ENCODE results near the gene AXIN2. TPM values are rescaled to one million over a fixed set of nuclear protein-coding genes. Genes with fewer than 3 reads are reported as not detected.

AXIN2 gene
- total and polyA plus RNA-seq, 8 donors, result 25.0 to 65.7 (median 59.5) TPM

DNA sequence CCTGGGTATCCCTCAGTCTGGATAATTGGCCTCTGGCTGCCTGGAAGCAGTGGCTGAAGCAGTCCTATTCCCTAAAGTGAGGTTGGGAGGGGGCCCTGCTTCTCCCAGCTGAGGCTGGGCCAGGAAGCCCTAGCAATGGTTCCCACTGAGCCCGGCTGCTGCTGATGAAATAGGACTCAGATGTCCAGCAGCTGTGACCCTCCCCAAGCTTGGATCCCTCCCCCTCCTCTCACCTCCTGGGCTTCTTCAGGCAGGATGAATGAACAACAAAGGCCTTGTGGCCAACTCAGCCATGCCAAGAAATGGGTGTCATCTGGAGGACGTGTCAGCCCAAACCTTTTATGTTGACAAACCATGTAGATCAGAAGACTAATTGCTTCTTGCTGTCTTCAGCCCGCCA, 42.0 kb downstream of the AXIN2 start:
- H3K27me3 ChIP-seq, result no peaks in the 10 kb centered on the region
- no peaks in the 10 kb centered on the region for H3K36me3 ChIP-seq
- no peak for TF ChIP-seq CTCF (IDR thresholded peaks at IDR 0.05)
- no peaks in the 10 kb centered on the region for H3K9me3 ChIP-seq
- H3K4me3 ChIP-seq, result no peak overlapping the region
- intact Hi-C loops (cut with DNase I), result no loop called here
- no peak overlapping the region for H3K27ac ChIP-seq
- no peak for DNase-seq
- H3K4me1 ChIP-seq, result peaks cover 3 to 22% of the 10 kb centered on the region in 2 donors
- no peak for ATAC-seq

- H3K4me3 ChIP-seq, result no peak overlapping the region
- no peaks in the 10 kb centered on the region for H3K27me3 ChIP-seq
- peaks cover 0 to 22% of the 10 kb centered on the region in 2 donors for H3K4me1 ChIP-seq
- no peaks in the 10 kb centered on the region for H3K36me3 ChIP-seq
- no peak overlapping the region for H3K27ac ChIP-seq
- DNase-seq (no peak), ATAC-seq (no peak)
- intact Hi-C loops (cut with DNase I), result no loop called here
- no peak for TF ChIP-seq CTCF (IDR thresholded peaks at IDR 0.05)
- no peaks in the 10 kb centered on the region for H3K9me3 ChIP-seq
Measured at GRCh38 chr17:65518256-65518655, 43.2 kb downstream of the AXIN2 start.

DNA sequence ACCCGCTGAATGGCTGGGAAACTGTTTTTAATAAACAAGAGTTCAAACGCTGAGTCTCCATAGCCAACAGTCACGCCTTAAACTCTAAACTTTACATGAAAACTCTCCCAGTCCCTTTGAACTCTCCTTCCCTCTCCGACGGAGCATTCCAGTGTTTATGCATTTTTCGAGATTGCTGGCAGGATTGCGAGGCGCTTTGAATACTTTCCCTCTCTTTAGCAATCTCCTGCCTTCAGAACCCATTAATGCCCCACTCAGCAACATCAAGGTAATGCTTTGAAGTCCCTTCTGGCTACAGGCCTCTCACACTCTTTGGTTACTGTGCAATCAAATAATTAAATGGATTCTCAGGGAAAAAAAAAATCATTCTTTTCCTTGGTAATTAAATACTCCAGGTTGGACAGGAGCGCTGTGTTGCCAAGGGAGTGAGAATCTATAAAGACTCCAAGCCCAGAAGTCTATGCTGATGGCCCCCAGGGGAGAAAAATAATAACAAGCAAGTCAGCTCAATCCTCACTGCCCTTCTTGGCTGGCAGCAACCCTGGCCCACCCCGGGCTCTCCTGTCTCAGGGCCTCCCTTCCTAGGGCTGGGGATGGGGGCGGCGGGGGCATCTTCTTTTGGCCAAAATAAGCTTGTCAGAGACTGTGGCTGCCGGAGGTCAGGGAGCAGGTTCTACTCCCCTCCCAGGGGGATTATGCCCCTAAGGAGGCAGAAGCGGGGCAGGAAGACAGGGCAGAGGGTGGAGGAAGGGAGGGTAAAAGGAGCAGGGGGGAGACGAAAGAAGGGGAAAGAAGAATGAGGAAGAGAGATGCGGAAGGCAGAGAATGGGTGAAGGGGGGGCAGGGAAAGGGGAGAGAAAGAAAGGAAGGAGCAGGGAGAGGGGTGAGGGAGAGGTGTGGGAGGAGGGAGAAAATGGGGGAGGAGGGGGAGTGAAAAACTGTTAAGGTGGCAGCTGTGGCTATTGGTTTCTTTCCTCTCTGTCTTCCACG, 45.2 kb downstream of the AXIN2 start:
- ATAC-seq, result peak; percentile 85
- intact Hi-C loops (cut with DNase I), result no loop called here

DNA sequence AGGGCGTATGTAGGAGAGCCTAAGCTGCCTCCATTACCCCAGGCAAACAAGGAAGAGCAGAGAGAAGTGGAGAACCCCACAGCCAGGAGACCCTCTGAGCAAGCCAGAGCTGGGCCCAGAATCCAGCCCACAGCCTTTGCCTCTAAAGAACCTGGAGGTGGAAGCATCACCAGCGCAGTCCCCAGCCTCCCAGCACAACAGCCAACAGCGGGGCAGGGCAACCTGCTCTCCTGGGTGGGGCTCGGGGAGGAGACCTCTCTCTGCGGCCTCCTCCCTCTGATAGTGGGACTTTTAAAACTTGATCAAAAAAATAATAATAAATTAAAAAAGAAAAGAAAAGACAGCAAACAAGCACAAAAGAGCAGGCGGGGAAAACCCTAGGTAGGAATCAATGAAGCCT, 45.9 kb downstream of the AXIN2 start:
- Histone ChIP-seq H3K27me3 (no peaks in the 10 kb centered on the region), H3K4me1 (peaks cover 0 to 22% of the 10 kb centered on the region in 2 donors), H3K27ac (peak overlapping the region; percentile 69 to 76), H3K36me3 (no peaks in the 10 kb centered on the region), H3K9me3 (no peaks in the 10 kb centered on the region), H3K4me3 (no peak overlapping the region)
- intact Hi-C loops (cut with DNase I), result no loop called here
- ATAC-seq (peak; percentile 45), DNase-seq (no peak)
- no peak for TF ChIP-seq CTCF (IDR thresholded peaks at IDR 0.05)

More for the DNA sequence above, 45.2 kb downstream of the AXIN2 start:
- Histone ChIP-seq H3K36me3 (no peaks in the 10 kb centered on the region), H3K9me3 (no peaks in the 10 kb centered on the region), H3K4me3 (no peak overlapping the region), H3K27me3 (no peaks in the 10 kb centered on the region), H3K4me1 (peaks cover 0 to 22% of the 10 kb centered on the region in 2 donors), H3K27ac (peak overlapping the region; percentile 69 to 76)
- peak in 2 of 4 donors; percentile 79 to 89 for DNase-seq
- no peak for TF ChIP-seq CTCF (IDR thresholded peaks at IDR 0.05)

DNA sequence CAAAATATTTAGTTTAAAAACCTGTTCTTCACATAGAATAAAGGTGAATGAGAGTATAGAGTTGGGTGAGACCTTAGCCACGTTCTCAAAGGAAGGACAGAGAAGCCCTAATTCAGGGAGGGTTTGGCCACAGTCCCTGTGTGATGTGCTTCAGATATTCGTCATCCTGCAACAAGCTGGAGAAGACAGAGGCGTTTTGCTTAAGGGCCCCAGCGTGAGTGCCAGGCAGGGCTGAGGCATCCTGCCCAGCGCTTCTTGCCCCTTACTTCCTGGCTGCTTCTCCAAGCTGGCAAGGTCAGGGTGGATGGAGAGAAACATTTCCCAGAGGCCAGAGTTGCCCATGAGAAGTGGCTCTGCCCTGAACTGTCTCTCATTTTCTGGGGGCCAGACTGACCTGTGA, 46.9 kb downstream of the AXIN2 start:
- DNase-seq (no peak), ATAC-seq (peak; percentile 43)
- TF ChIP-seq CTCF (IDR thresholded peaks at IDR 0.05), result no peak
- intact Hi-C loops (cut with DNase I), result no loop called here
- Histone ChIP-seq H3K27me3 (no peaks in the 10 kb centered on the region), H3K36me3 (no peaks in the 10 kb centered on the region), H3K4me1 (peaks cover 0 to 22% of the 10 kb centered on the region in 2 donors), H3K9me3 (no peaks in the 10 kb centered on the region), H3K4me3 (no peak overlapping the region), H3K27ac (peak overlapping the region; percentile 69 to 76)
